NCI-H510A (cell line): ENCODE results near the gene ARL6.
"Not testable (repeated sequence)": the region's sequence is repeated elsewhere in the genome, so short reads cannot be mapped to it uniquely, and the experiment has no call there.

Source experiments
- DNase-seq: peaks from one replicate; lab custom pipeline; 2025; lab: John Stamatoyannopoulos, UW

ARL6 gene

DNA sequence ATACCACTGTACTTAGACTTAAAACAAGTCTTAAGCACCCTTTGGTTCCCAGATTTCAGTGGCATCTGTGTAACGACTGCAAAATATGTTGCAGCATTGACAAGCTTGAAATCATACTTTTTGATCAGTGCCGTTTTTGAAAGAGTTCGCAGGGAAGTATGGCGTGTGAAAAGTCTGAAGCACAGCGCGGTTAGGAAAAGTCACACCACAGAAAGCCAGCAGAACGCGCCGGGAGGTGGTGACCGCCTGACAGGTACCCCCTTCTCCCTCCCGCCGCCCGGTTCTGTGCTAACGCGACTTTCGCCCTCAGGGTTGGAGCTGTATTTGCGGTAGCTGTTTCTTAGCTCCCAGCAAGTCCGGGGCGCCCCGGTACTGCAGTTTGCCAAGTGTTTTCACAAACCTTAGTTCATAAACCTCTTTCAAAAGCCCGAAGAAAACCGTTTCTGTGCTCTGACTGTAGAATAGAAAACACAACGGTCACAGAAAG, 56.8 kb downstream of the ARL6 start:
- no peak for DNase-seq

DNA sequence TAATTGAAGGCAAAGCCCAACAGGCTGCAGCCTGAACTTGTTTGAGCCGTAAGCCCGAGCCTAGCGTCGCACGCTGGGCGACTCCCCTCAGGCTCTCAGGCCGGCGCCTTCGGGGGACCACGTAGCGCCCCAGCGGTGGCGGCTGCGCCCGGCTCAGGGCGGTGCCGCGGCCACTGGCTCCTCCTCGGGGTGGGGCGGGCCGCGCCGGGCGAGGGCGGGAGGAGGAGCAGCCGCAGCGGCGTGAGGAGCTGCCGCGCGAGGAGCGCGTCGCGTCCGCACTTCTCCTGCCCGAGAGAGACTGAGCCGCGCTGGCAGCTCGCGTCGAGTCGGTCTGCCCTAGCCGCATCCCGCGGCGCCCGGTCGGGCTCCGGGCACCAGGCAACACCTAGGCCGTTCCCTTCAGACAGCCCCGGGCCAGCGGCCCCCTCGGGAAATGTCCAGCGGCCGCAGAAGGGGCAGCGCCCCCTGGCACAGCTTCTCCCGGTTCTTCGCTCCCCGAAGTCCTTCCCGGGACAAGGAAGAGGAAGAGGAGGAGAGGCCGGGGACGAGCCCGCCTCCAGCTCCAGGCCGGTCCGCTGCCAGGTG, 57.3 kb downstream of the ARL6 start, which contains the start of gene CRYBG3:
Gene CRYBG3, plus strand, starts transcription at position 238 of the 585 bp plus-strand sequence. Its CDS starts 196 bp downstream, at position 434.
- DNase-seq: peak; percentile 18

DNA sequence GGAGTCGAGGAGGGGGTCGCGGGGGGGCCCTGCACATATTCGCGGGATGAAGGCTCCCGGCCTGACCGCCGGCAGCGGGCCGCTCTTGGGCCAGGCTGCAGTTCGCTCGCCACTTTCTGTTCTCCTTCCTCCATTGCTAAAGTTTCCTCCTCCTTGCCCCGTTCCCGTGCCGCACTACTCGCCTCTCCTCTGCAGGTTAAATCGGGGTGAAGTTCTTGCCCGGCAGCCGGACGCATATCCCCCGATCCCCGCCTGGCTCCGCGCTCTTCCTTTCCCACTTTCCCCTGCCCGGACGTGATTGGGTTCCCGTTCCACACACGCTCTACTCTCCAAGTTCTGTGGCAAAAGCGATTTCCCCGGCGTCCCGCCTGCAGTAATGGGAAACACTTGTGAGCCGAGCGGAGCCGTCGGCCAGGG, 57.8 kb downstream of the ARL6 start:
- DNase-seq: no peak

DNA sequence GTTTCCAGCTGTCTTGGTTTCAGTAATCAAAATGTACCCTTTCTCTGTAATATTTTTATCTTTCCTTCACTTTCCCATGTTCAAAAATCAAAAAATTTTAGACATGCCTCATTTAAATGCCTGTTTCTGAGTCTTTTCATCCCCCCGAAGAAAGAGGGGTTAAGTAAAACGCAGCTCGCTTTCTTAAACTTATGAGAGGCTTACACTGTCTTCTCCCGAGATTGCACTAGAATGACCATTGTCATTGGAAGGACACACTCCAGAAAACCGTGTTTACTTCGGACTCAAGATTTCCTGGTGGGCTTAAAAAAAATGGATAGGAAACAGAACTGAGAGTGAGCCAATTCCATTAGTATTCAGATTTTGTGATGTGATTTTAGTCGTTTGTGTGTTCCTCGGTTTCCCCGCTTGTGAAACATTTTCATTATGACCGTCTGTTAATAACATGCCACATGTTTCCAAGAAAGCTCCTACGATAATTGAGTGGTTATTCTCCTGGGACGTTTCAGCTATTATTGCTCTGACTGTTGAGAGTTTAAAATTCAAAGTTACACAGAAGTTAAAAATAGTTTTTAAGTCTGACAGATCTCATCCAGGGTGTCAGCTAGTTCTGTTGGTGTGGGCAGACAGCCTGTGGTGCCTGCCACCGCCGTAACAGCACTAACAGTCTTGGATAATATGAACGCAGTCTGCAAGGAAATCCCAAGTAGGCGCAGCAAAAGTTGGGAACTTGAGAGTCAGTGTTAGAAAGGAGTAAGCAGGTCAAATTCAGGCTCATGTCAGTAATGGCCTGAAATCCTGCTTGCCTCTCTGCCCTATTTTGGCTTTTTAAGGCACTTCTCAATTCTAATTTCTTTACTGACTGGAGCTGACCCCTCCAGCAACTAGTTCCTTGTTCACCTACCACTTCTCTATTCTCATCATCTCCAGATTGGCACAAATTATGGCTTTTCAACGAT, 58.8 kb downstream of the ARL6 start:
- DNase-seq: no peak

DNA sequence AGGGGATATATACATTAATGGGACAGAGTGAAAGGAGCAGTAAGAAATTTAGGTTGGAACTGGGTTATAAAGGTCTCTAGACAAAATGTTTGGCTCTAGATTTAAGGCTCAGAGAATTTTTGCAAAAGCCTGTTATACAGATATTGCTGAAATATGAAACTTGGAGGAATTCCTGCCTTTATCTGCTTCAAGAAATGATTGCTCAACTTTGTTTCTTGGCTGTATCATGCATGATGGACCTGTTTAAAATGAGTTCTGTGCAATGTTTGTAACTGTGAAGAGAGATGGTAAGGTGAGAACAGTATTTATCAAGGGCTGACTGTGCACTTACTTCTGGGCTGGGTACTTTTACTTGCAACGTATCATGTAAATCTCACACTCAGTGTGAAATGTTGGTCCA, 60.5 kb downstream of the ARL6 start:
- no peak for DNase-seq

DNA sequence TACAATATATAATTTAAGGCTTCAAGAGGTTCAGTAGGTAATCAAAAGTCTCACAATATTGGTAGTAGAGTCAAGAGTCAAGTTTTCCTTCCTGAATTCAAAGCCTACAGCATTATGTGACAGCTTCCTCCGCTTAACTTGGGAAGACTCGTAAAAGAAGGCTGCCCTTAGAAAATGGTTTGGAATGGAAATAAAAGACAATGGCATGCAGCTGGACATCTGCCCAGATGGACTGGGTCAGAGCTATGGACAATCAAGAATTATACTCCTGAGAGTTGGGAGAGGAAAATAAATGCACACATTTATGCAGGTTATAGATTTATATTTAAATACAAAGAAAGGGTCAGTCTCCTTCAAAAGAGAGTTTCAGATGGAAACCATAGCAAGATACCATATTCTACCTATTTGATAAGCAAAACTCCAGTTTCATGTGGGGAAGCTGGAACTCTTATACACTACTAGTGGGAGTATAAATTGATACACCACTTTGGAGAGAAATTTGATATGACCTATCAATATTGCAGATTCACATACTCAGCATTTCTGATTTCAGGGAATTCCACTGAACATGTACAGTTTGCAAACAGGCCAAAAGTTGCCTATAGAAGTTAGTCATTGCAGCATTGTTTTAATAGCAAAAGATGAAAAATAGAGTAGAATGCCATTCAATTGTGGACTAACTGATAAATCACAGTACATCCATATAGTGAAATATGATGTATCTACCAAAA, 63.3 kb downstream of the ARL6 start:
- DNase-seq: no peak

DNA sequence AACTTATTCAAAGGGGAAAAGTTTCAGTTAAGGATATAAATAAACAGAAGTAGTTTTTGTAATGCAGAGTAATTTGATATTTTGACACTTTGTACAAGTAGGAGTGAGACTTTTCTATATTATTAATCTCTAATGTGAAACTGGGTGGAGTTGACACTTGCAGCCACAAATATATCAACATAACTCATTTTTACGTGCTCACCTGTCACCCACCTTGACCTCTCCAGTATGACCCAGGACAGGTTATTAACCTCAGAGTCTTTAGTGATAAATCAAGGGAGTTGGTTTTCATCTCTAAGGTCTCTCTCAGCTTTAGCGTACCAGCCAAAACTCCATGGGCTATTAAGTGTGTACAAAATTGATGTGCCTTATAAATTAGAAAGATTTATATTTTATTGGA, 64.6 kb downstream of the ARL6 start:
- no peak for DNase-seq

DNA sequence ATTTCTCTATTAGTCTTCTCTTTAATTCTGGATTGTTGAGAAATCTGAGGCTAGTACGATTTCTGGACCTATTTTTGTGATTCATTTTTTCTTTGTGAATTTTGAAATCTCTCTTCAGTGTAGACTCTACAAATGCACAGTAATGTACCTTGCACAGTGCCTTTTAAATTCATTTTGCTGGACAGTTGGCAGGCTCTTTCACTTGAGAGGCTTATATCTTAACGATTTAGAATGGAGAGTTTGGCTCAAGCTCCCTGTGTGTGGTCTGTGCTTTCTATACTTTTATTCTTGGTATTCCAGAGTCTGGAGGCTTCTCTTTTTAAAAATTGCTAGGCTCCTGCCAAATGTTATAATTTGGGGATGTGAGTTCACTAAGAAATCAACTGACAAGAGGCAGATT, 66.1 kb downstream of the ARL6 start:
- DNase-seq: no peak

DNA sequence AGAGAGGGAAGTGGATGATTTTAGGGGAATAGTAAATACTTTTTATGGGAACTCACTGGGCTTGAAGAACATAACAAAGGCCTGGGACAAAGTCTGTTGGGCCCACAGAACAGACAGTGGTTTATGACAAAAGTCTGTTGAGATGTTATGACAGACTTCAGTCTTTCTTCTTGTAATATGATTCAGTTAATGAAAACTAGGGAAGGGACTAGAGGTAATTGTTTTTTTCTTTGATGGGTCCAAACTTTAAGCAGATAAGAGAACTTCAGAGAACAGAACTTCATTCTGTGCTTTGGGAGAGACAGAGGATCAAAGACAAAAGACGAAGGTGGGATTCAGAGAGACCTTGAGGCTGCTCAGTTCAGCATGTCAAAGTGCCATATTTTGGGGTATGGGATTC, 66.6 kb downstream of the ARL6 start:
- DNase-seq: no peak

DNA sequence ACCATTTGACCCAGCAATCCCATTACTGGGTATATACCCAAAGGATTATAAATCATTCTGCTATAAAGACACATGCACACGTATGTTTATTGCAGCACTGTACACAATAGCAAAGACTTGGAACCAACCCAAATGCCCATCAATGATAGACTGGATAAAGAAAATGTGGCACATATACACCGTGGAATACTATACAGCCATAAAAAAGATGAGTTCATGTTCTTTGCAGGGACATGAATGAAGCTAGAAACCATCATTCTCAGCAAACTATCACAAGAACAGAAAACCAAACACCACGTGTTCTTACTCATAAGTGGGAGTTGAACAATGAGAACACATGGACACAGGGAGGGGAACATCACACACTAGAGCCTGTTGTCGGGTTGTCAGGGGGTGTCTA, 68.6 kb downstream of the ARL6 start:
- DNase-seq: not testable (repeated sequence)

DNA sequence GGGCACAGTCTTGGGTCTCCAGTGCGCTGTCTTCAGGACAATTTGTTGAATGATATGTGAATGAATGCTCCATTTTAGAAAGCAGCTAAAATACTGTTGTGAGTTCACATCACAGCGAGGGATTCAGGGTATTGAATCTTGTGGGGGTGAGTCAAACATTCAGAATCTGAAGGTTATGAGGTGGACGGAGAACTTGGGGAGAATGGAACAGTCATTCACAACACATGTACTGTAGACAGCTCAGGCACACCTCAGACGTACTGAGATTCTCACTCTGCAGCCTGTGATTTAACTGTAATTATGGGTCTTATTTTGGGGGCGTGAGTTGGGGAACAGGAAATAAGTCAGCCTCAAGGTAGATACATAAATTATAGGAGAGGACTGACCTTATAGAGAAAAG, 71.2 kb downstream of the ARL6 start:
- DNase-seq: no peak

DNA sequence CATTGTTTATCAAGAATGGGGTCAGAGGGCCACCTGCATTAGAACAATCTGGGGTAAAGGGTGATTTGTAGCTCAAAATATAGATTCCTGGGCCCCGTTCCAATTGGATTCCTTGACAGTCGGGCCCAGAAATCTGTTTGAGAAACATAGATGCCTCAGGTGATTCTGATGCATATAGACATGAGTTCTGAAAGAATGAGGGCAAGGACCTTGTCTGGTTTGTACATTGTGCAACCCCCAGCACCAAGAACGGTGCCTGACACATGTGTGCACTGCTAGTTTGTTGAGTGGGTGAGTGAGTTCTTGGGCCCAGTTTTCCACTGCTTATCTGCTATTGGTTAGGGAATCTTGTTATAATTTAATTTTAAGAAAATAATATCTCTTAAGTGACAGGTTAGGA, 73.8 kb downstream of the ARL6 start:
- DNase-seq: no peak

DNA sequence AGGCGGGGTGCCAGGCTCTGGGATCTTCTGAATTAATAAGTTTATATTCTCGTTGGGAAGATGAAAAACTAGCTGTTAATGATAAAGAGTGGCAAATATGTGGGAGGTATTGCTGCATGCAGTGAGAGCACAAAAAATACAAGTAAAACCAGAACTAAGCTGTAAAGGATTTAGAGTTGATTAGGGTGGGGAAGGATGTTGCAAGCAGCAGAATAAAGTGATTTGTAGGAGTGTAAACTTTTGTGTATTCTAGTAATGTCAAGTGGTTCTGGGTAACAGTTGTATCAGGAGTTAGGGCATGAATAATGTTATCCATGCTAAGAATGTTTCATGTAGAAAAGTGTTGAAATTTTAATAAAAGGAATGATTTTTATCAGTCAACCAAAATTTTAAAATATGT, 75.4 kb downstream of the ARL6 start:
- no peak for DNase-seq

DNA sequence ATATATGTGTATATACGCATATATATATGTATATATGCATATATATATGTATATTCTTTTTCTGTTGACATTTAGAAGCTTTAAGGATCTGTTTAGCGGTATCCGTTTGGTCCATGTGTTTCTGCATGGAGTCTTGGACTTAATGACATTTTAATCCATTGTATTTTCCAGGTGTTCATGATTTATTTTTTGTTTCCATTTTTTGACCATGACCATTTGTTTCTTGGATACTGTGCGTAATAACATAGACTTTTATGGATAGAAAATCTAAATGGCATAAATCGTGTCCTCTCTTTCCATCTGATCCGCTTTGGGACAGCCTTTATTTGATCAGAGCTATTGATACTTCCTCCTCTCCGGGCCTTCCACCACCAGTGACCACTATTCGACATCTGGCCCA, 76.7 kb downstream of the ARL6 start:
- no peak for DNase-seq

DNA sequence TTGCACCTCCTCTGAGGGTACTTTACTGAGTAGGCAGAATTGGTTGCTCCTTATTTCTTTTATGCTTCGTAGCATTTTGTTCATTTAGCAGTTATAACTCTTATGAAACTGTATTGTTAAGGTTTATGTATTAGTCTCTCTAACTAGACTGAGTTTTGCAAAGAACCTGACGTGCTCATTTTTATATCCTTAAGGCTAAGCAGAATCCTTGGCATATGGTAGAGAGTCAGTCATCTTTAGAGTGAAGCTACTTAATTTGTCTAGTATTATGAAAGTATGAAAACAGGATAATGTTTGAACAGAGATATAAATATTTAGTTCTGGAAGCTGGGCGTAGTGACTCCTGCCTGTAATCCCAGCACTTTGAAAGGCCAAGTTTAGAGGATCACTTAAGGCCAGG, 77.4 kb downstream of the ARL6 start:
- DNase-seq: no peak

DNA sequence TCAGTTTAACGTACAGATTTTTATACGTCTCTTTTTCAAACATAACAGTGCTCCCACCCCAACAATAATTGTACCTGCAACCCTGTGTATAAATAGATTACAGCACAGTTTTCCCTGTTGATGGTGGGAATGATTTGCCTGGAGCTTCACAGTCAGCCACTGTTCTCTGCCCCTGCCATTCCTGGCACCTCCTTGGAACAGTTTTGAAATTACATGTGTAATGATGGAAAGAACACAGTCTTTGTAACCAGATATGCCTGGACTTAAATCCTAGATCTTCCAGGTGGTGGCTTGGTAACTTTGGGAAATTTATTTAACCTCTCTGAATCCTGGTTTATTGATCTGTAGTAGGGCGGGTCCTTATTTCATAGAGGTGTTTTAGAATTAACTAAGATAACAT, 84.2 kb downstream of the ARL6 start:
- DNase-seq: no peak
